WTC11 (cell line): ENCODE data around the gene CLIP2. TPM values are rescaled to one million over a fixed set of nuclear protein-coding genes. Genes with fewer than 3 reads are reported as not detected.
A peak's percentile ranks its signal among the peaks of the same experiment; 100 is the strongest.

Experiments used
- ATAC-seq: fragments of 200-7000 bp; cut with Tn5 transposase; 2 replicates; pipeline ENCODE4 v1.10.0; 2021; ENCODE audit warnings: mild to moderate bottlenecking, moderate library complexity
- CTCF ChIA-PET: fragments of 300-600 bp; sonication (Branson Sonifier 250); formaldehyde crosslinking; loops from one replicate; lab custom pipeline; 2021; ENCODE audit warnings: antibody characterized with exemption; lab: Charles Lee
- POLR2A ChIA-PET: fragments of 350-600 bp; sonication (Branson Sonifier 250); formaldehyde crosslinking; loops from one replicate; lab custom pipeline; 2021; ENCODE audit warnings: antibody characterized with exemption; lab: Charles Lee
- DNase-seq: peaks from one replicate; pipeline ENCODE4 v3.0.0; 2021; ENCODE audit warnings: low spot score
- H3K27ac Mint-ChIP-seq: 2 replicates; pipeline ENCODE4 v1.8.0; 2021; ENCODE audit warnings: mixed read lengths
- H3K27me3 Mint-ChIP-seq: 2 replicates; pipeline ENCODE4 v1.8.0; 2021; ENCODE audit warnings: low read depth, mild to moderate bottlenecking, moderate library complexity, mixed read lengths
- H3K36me3 Mint-ChIP-seq: 2 replicates; pipeline ENCODE4 v1.8.0; 2021; ENCODE audit warnings: mixed read lengths
- H3K4me1 Mint-ChIP-seq: 2 replicates; pipeline ENCODE4 v1.8.0; 2022; ENCODE audit warnings: mixed read lengths
- H3K4me3 Mint-ChIP-seq: 2 replicates; pipeline ENCODE4 v1.8.0; 2021; ENCODE audit warnings: mild to moderate bottlenecking, moderate library complexity, mixed read lengths
- H3K9me3 Mint-ChIP-seq: 2 replicates; pipeline ENCODE4 v1.8.0; 2021; ENCODE audit warnings: mixed read lengths
- ATF1 ChIP-seq: sonication (generic); formaldehyde crosslinking; IDR thresholded peaks from 2 replicates; pipeline ENCODE4 v1.8.1; 2023; ENCODE audit warnings: mild to moderate bottlenecking, moderate library complexity, missing genetic modification reagents
- ATF6 ChIP-seq: sonication (generic); formaldehyde crosslinking; IDR thresholded peaks from 2 replicates; pipeline ENCODE4 v1.8.1; 2023; ENCODE audit warnings: mild to moderate bottlenecking, missing genetic modification reagents
- CBFB ChIP-seq: sonication (generic); formaldehyde crosslinking; IDR thresholded peaks from 2 replicates; pipeline ENCODE4 v1.8.1; 2022; ENCODE audit warnings: mild to moderate bottlenecking, low read depth, missing genetic modification reagents
- CTCF ChIP-seq: fragments of 200-600 bp; IDR thresholded peaks from 2 replicates; pipeline ENCODE4 v1.8.0; 2022; ENCODE audit warnings: antibody characterized with exemption
- ELF4 ChIP-seq: sonication (generic); formaldehyde crosslinking; IDR thresholded peaks from 2 replicates; pipeline ENCODE4 v1.8.1; 2022; ENCODE audit warnings: low read depth, mild to moderate bottlenecking, moderate library complexity, missing genetic modification reagents
- EMX1 ChIP-seq: fragments of 250-450 bp; sonication (Bioruptor Pico); IDR thresholded peaks from 2 replicates; pipeline ENCODE4 v1.8.0; 2021; ENCODE audit warnings: mild to moderate bottlenecking
- ETV6 ChIP-seq: sonication (generic); formaldehyde crosslinking; IDR thresholded peaks from 2 replicates; pipeline ENCODE4 v1.8.1; 2022; ENCODE audit warnings: mild to moderate bottlenecking, missing genetic modification reagents
- GRHL2 ChIP-seq: fragments of 250-450 bp; sonication (Bioruptor Pico); IDR thresholded peaks from 2 replicates; pipeline ENCODE4 v1.8.0; 2022; ENCODE audit warnings: mild to moderate bottlenecking, moderate library complexity; ENCODE audit not compliant: insufficient replicate concordance, severe bottlenecking
- GTF2I ChIP-seq: fragments of 250-450 bp; sonication (Bioruptor Pico); conservative IDR thresholded peaks from 2 replicates; pipeline ENCODE4 v1.4.0; 2021; ENCODE audit warnings: mild to moderate bottlenecking
- IRF1 ChIP-seq: sonication (generic); formaldehyde crosslinking; IDR thresholded peaks from 2 replicates; pipeline ENCODE4 v1.8.0; 2023; ENCODE audit warnings: missing genetic modification reagents
- JAZF1 ChIP-seq: fragments of 250-450 bp; sonication (Bioruptor Pico); IDR thresholded peaks from 2 replicates; pipeline ENCODE4 v1.9.0; 2021; ENCODE audit warnings: moderate library complexity, mild to moderate bottlenecking, inconsistent platforms
- SMAD4 ChIP-seq: sonication (generic); formaldehyde crosslinking; IDR thresholded peaks from 2 replicates; pipeline ENCODE4 v1.8.0; 2022; ENCODE audit warnings: mild to moderate bottlenecking, missing genetic modification reagents
- SOX15 ChIP-seq: fragments of 250-450 bp; sonication (Bioruptor Pico); IDR thresholded peaks from 2 replicates; pipeline ENCODE4 v1.9.0; 2021; ENCODE audit warnings: mild to moderate bottlenecking
- TCF7 ChIP-seq: sonication (generic); formaldehyde crosslinking; IDR thresholded peaks from 2 replicates; pipeline ENCODE4 v1.8.0; 2022; ENCODE audit warnings: mild to moderate bottlenecking, low read depth, missing genetic modification reagents, moderate library complexity
- TEAD4 ChIP-seq: sonication (generic); formaldehyde crosslinking; IDR thresholded peaks from 2 replicates; pipeline ENCODE4 v1.8.0; 2022; ENCODE audit warnings: mild to moderate bottlenecking, missing genetic modification reagents
- USF2 ChIP-seq: sonication (generic); formaldehyde crosslinking; IDR thresholded peaks from 2 replicates; pipeline ENCODE4 v1.8.1; 2023; ENCODE audit warnings: mild to moderate bottlenecking, missing genetic modification reagents, moderate library complexity
- ZNF138 ChIP-seq: sonication (generic); formaldehyde crosslinking; conservative IDR thresholded peaks from 2 replicates; pipeline ENCODE4 v1.8.1; 2022; ENCODE audit warnings: mild to moderate bottlenecking, moderate library complexity, missing genetic modification reagents
- ZNF219 ChIP-seq: sonication (generic); formaldehyde crosslinking; IDR thresholded peaks from 2 replicates; pipeline ENCODE4 v1.8.0; 2023; ENCODE audit warnings: missing genetic modification reagents, mild to moderate bottlenecking, borderline replicate concordance
- ZNF232 ChIP-seq: sonication (generic); formaldehyde crosslinking; IDR thresholded peaks from 2 replicates; pipeline ENCODE4 v1.8.0; 2022; ENCODE audit warnings: mild to moderate bottlenecking, missing genetic modification reagents
- ZNF423 ChIP-seq: fragments of 250-450 bp; sonication (Bioruptor Pico); IDR thresholded peaks from 2 replicates; pipeline ENCODE4 v2.1.2; 2022; ENCODE audit warnings: mild to moderate bottlenecking, moderate library complexity
- total RNA-seq: library from RNA; stranded (reverse); gene quantifications from 3 replicates; pipeline ENCODE4 v1.2.3, GENCODE V29; 2021
- TF ChIP-seq, protein P1 (sequence below): fragments of 250-450 bp; sonication (Bioruptor Pico); IDR thresholded peaks from 2 replicates; pipeline ENCODE4 v1.9.0; 2021; ENCODE audit warnings: mild to moderate bottlenecking
- TF ChIP-seq, protein P2 (sequence below): sonication (generic); formaldehyde crosslinking; conservative IDR thresholded peaks from 2 replicates; pipeline ENCODE4 v1.8.1; 2022; ENCODE audit warnings: mild to moderate bottlenecking, missing genetic modification reagents
- TF ChIP-seq, protein P3 (sequence below): fragments of 250-450 bp; sonication (Bioruptor Pico); IDR thresholded peaks from 2 replicates; pipeline ENCODE4 v1.9.0; 2021; ENCODE audit warnings: mild to moderate bottlenecking

The CLIP2 gene
- total RNA-seq, 1 experiment from 2014 or later, result 48.1 TPM

DNA sequence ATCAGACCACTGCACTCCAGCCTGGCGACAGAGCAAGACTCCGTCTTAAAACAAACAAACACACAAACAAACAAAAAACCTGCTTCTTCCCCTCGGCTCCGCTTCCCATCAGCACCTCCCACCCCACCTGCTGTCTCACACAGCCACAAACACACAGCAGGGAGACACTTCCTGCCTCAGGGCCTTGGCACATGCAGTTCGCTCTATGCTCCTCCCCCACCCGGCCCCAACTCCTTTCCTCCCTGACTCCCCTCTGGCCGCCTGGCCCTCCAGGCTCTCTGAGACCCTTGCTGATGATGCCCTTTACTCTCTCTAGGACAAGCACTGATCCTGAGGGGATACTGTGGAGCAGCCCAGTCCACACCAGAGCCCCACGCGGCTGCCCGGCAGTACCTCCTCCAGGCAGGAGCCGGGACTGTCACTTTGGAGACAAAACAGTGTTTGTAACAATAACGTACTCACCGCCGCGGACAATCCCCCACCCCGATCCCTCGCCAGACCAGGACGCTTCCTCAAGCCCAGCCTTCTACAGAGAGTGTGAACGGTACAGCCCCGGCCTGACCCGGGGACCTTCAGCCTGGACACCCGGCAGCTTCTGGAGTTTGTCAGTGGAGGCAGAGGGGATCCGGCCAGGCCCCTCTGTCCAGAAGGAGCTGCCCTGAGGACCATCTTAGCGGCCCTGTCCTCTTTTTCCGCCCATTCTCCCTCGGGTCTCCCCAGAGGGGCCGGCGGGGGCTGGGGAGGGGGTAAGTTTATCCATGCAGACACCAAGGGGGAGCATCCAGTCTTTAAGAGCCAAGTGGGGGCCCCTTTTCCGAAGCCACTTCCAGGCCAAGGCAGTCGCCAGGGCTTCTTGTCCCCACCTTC lies 114.5 kb downstream of the CLIP2 start:
- no peak overlapping the region for H3K4me3 Mint-ChIP-seq
- H3K27ac Mint-ChIP-seq, result no peak overlapping the region
- no peaks in the 10 kb centered on the region for H3K9me3 Mint-ChIP-seq
- H3K4me1 Mint-ChIP-seq, result peaks cover 5% of the 10 kb centered on the region; the same call in 1 of the 2 replicates
- ATAC-seq (no peak), DNase-seq (no peak)
- peaks cover 3% of the 10 kb centered on the region; the same call in 1 of the 2 replicates for H3K27me3 Mint-ChIP-seq
- no peak for TF ChIP-seq CTCF
- peak; percentile 69 for TF ChIP-seq GTF2I (CRISPR knock-in tag)
- TF ChIP-seq, protein P1, sequence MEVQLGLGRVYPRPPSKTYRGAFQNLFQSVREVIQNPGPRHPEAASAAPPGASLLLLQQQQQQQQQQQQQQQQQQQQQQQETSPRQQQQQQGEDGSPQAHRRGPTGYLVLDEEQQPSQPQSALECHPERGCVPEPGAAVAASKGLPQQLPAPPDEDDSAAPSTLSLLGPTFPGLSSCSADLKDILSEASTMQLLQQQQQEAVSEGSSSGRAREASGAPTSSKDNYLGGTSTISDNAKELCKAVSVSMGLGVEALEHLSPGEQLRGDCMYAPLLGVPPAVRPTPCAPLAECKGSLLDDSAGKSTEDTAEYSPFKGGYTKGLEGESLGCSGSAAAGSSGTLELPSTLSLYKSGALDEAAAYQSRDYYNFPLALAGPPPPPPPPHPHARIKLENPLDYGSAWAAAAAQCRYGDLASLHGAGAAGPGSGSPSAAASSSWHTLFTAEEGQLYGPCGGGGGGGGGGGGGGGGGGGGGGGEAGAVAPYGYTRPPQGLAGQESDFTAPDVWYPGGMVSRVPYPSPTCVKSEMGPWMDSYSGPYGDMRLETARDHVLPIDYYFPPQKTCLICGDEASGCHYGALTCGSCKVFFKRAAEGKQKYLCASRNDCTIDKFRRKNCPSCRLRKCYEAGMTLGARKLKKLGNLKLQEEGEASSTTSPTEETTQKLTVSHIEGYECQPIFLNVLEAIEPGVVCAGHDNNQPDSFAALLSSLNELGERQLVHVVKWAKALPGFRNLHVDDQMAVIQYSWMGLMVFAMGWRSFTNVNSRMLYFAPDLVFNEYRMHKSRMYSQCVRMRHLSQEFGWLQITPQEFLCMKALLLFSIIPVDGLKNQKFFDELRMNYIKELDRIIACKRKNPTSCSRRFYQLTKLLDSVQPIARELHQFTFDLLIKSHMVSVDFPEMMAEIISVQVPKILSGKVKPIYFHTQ (CRISPR knock-in tag), result no peak
- no peak for TF ChIP-seq SOX15
- TF ChIP-seq ETV6 (CRISPR knock-in tag), result no peak
- no peak for TF ChIP-seq SMAD4 (CRISPR knock-in tag)
- TF ChIP-seq GRHL2 (CRISPR knock-in tag), result no peak
- TF ChIP-seq, all 79 proteins: peak for 1
- CTCF ChIA-PET, result interaction anchor here (2.1 to 10.3 kb wide), 3 partner anchors 25 to 201 kb away, joined by 13 to 275 read pairs (median 20); no protein-coding TSS in a partner anchor
- peaks cover 8% of the 10 kb centered on the region for H3K36me3 Mint-ChIP-seq
- POLR2A ChIA-PET, result no interaction called here

DNA sequence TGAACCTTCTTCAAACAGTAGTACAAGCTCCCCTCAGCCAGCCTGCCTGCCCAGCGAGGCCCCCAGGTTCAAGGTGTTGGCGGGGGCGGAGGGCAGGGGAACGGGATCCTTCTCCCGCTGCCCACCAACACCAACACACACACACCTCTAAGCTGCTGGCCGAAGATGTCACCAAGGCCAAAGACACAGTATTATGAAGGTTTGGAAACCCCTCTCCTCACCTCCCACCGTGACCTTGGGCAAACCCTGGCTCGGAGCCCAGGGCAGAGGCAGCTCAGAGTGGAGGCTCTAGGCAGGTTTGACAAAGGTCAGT lies 115.1 kb downstream of the CLIP2 start:
- peaks cover 5% of the 10 kb centered on the region; the same call in 1 of the 2 replicates for H3K4me1 Mint-ChIP-seq
- no peaks in the 10 kb centered on the region for H3K9me3 Mint-ChIP-seq
- TF ChIP-seq ZNF219 (CRISPR knock-in tag) (no peak), ZNF232 (CRISPR knock-in tag) (no peak), USF2 (CRISPR knock-in tag) (no peak), TCF7 (no peak), ZNF423 (no peak), ATF1 (CRISPR knock-in tag) (no peak), ELF4 (CRISPR knock-in tag) (no peak), TEAD4 (no peak), CBFB (CRISPR knock-in tag) (no peak), IRF1 (CRISPR knock-in tag) (no peak), ZNF138 (CRISPR knock-in tag) (no peak), JAZF1 (CRISPR knock-in tag) (no peak), ATF6 (CRISPR knock-in tag) (no peak), EMX1 (CRISPR knock-in tag) (no peak), SMAD4 (CRISPR knock-in tag) (no peak)
- TF ChIP-seq, protein P2, sequence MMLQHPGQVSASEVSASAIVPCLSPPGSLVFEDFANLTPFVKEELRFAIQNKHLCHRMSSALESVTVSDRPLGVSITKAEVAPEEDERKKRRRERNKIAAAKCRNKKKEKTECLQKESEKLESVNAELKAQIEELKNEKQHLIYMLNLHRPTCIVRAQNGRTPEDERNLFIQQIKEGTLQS (CRISPR knock-in tag), result no peak
- TF ChIP-seq, protein P3, sequence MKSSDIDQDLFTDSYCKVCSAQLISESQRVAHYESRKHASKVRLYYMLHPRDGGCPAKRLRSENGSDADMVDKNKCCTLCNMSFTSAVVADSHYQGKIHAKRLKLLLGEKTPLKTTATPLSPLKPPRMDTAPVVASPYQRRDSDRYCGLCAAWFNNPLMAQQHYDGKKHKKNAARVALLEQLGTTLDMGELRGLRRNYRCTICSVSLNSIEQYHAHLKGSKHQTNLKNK, result no peak
- ATAC-seq, result no peak
- ChIA-PET POLR2A (no interaction called here), CTCF (interaction anchor here (2.1 to 10.3 kb wide), 3 partner anchors 24 to 201 kb away, joined by 13 to 275 read pairs (median 20); no protein-coding TSS in a partner anchor)
- H3K27ac Mint-ChIP-seq, result no peak overlapping the region
- H3K27me3 Mint-ChIP-seq, result peaks cover 3% of the 10 kb centered on the region; the same call in 1 of the 2 replicates
- H3K36me3 Mint-ChIP-seq, result peaks cover 8% of the 10 kb centered on the region
- DNase-seq, result no peak
- no peak overlapping the region for H3K4me3 Mint-ChIP-seq
